Endodermal cell (in vitro differentiated cells): ENCODE measurements around the gene RBKS. TPM values are rescaled to one million over a fixed set of nuclear protein-coding genes. Genes with fewer than 3 reads are reported as not detected.
A peak's percentile ranks its signal among the peaks of the same experiment; 100 is the strongest.

Experiments used
- DNase-seq: peaks from one replicate; pipeline ENCODE4 v3.0.0-alpha.2; 2017
- H3K27ac ChIP-seq: 2 replicates; pipeline ENCODE4 v1.5.1; 2013; ENCODE audit warnings: mild to moderate bottlenecking, low read depth, low read length, moderate library complexity
- H3K27me3 ChIP-seq: 2 replicates; pipeline ENCODE4 v1.6.1; 2013; ENCODE audit warnings: mild to moderate bottlenecking, low read length, moderate library complexity; ENCODE audit not compliant: insufficient read depth, control insufficient read depth, poor library complexity, severe bottlenecking
- H3K36me3 ChIP-seq: 2 replicates; pipeline ENCODE4 v1.7.0; 2013; ENCODE audit warnings: mild to moderate bottlenecking, low read length, moderate library complexity; ENCODE audit not compliant: control insufficient read depth, insufficient read depth
- H3K4me1 ChIP-seq: one replicate; pipeline ENCODE4 v1.7.0; 2013; ENCODE audit warnings: low read length; ENCODE audit not compliant: control insufficient read depth, insufficient read depth
- H3K4me3 ChIP-seq: 2 replicates; pipeline ENCODE4 v1.5.1; 2013; ENCODE audit warnings: mild to moderate bottlenecking, low read length, moderate library complexity
- H3K9ac ChIP-seq: 2 replicates; pipeline ENCODE4 v1.6.1; 2013; ENCODE audit warnings: mild to moderate bottlenecking, low read length, moderate library complexity; ENCODE audit not compliant: poor library complexity, severe bottlenecking; ENCODE audit errors: extremely low read depth
- H3K9me3 ChIP-seq: 2 replicates; pipeline ENCODE4 v1.6.1; 2013; ENCODE audit warnings: mild to moderate bottlenecking, low read length, moderate library complexity; ENCODE audit not compliant: control insufficient read depth
- H3K27ac Mint-ChIP-seq: 2 replicates; pipeline ENCODE4 v1.8.0; 2020; ENCODE audit warnings: mixed read lengths
- H3K27me3 Mint-ChIP-seq: 2 replicates; pipeline ENCODE4 v1.8.0; 2021; ENCODE audit warnings: mild to moderate bottlenecking, mixed read lengths; ENCODE audit not compliant: insufficient read depth
- H3K36me3 Mint-ChIP-seq: 2 replicates; pipeline ENCODE4 v1.8.0; 2020; ENCODE audit warnings: low read depth, mixed read lengths
- H3K4me1 Mint-ChIP-seq: 2 replicates; pipeline ENCODE4 v1.8.0; 2020; ENCODE audit warnings: mixed read lengths
- H3K4me3 Mint-ChIP-seq: 2 replicates; pipeline ENCODE4 v1.8.0; 2020; ENCODE audit warnings: mild to moderate bottlenecking, moderate library complexity, mixed read lengths
- H3K9me3 Mint-ChIP-seq: 2 replicates; pipeline ENCODE4 v1.8.0; 2020; ENCODE audit warnings: mild to moderate bottlenecking, mixed read lengths
- CTCF ChIP-seq: fragments of 200-600 bp; sonication (generic); conservative IDR thresholded peaks from 2 replicates; pipeline ENCODE4 v1.5.0; 2021; ENCODE audit warnings: antibody characterized with exemption, mild to moderate bottlenecking
- WGBS, 2 experiments: methylation state at CpG; one replicate each; pipeline versions ENCODE4 v1.1.5 to v1.1.7; 2013; ENCODE audit warnings: missing lambda C conversion rate in 2 of 2, mixed read lengths in 1 of 2; ENCODE audit not compliant: insufficient coverage in 1 of 2, insufficient read length in 1 of 2; 5-methylcytosine and 5-hydroxymethylcytosine counted together
- total RNA-seq, 2 donors: library from RNA; stranded (reverse); fragmentation: NEBNext Ultra II Directional in 1 of 2; extraction: Animal tissue kit (Norgen Biotek cat#: 25700) in 1 of 2; gene quantifications; 2 replicates in 1 of 2; 3 replicates in 1 of 2; pipeline ENCODE4 v1.2.1, GENCODE V29; 2021

The RBKS gene
- total RNA-seq, 2 donors from 2014 or later: 4.4 to 4.9 TPM

- Histone ChIP-seq H3K4me1 (no peaks in the 10 kb centered on the region), H3K27ac (no peak overlapping the region), H3K27me3 (no peaks in the 10 kb centered on the region), H3K9me3 (peaks cover 7% of the 10 kb centered on the region), H3K36me3 (no peaks in the 10 kb centered on the region), H3K9ac (no peak overlapping the region), H3K4me3 (no peak overlapping the region)
- no peak for DNase-seq
- Mint-ChIP-seq H3K9me3 (peaks cover 9% of the 10 kb centered on the region), H3K4me1 (peaks cover 9% of the 10 kb centered on the region), H3K4me3 (no peak overlapping the region), H3K36me3 (peaks cover 3% of the 10 kb centered on the region), H3K27ac (no peak overlapping the region), H3K27me3 (no peaks in the 10 kb centered on the region)
- 80% methylated on average over 1 of the region's 1 CpG; no CpG with 5 or more reads in 1 of the 2 experiments for WGBS, 2 experiments
- no peak for TF ChIP-seq CTCF
These were observed 65.8 kb downstream of the RBKS start for GRCh38 chr2:27824401-27824800.

- Mint-ChIP-seq H3K4me1 (peaks cover 9% of the 10 kb centered on the region), H3K9me3 (peaks cover 9% of the 10 kb centered on the region), H3K27ac (no peak overlapping the region), H3K4me3 (no peak overlapping the region), H3K27me3 (no peaks in the 10 kb centered on the region), H3K36me3 (peaks cover 3% of the 10 kb centered on the region)
- H3K27ac ChIP-seq: no peak overlapping the region
- DNase-seq: no peak
- peak; percentile 26 for TF ChIP-seq CTCF
- H3K27me3 ChIP-seq: no peaks in the 10 kb centered on the region
- no peak overlapping the region for H3K4me3 ChIP-seq
- WGBS, 2 experiments: 90 to 100% methylated on average over 1 to 5 of the region's 5 CpGs
- peaks cover 7% of the 10 kb centered on the region for H3K9me3 ChIP-seq
- no peaks in the 10 kb centered on the region for H3K36me3 ChIP-seq
- no peak overlapping the region for H3K9ac ChIP-seq
- no peaks in the 10 kb centered on the region for H3K4me1 ChIP-seq
These were observed 66.6 kb downstream of the RBKS start for GRCh38 chr2:27823569-27823968.

GRCh38 chr2:27823135-27823534, 67.1 kb downstream of the RBKS start:
- no peaks in the 10 kb centered on the region for H3K4me1 ChIP-seq
- Mint-ChIP-seq H3K9me3 (peaks cover 9% of the 10 kb centered on the region), H3K4me1 (peaks cover 9% of the 10 kb centered on the region), H3K36me3 (peaks cover 3% of the 10 kb centered on the region), H3K4me3 (no peak overlapping the region), H3K27ac (no peak overlapping the region), H3K27me3 (no peaks in the 10 kb centered on the region)
- TF ChIP-seq CTCF: no peak
- peaks cover 7% of the 10 kb centered on the region for H3K9me3 ChIP-seq
- H3K36me3 ChIP-seq: no peaks in the 10 kb centered on the region
- no peak for DNase-seq
- H3K27me3 ChIP-seq: no peaks in the 10 kb centered on the region
- no peak overlapping the region for H3K9ac ChIP-seq
- 89 to 100% methylated on average over 2 to 5 of the region's 5 CpGs for WGBS, 2 experiments
- no peak overlapping the region for H3K4me3 ChIP-seq
- no peak overlapping the region for H3K27ac ChIP-seq
